ENCODE measurements around the gene STUB1.
A peak's percentile ranks its signal among the peaks of the same experiment; 100 is the strongest.

The STUB1 gene

GRCh38 chr16:645852-646678 lies 34.1 kb upstream of the STUB1 start:
- no peak for DNase-seq

GRCh38 chr16:646679-647172 lies 33.5 kb upstream of the STUB1 start:
- DNase-seq: no peak

- DNase-seq: no peak
Observed at GRCh38 chr16:647173-647902, 32.9 kb upstream of the STUB1 start.

- DNase-seq: no peak
Observed at GRCh38 chr16:648071-648780, 32.0 kb upstream of the STUB1 start.

- peak; percentile 96 for DNase-seq
Observed at GRCh38 chr16:648781-649589, 31.2 kb upstream of the STUB1 start, which contains the start of gene WDR90. TSS of gene WDR90 (plus strand) at chr16:649365. CDS start at chr16:649417, 52 bp downstream.

- no peak for DNase-seq
Observed at GRCh38 chr16:649631-650030, 30.6 kb upstream of the STUB1 start.

GRCh38 chr16:651844-652243 lies 28.4 kb upstream of the STUB1 start:
- DNase-seq: no peak

GRCh38 chr16:652454-653305 lies 27.5 kb upstream of the STUB1 start:
- no peak for DNase-seq

- no peak for DNase-seq
Observed at GRCh38 chr16:654034-654433, 26.2 kb upstream of the STUB1 start.

- DNase-seq: no peak
Observed at GRCh38 chr16:657487-657886, 22.7 kb upstream of the STUB1 start.

- no peak for DNase-seq
Observed at GRCh38 chr16:658679-659571, 21.3 kb upstream of the STUB1 start.

- DNase-seq: no peak
Observed at GRCh38 chr16:659618-660017, 20.6 kb upstream of the STUB1 start.

GRCh38 chr16:660132-660458 lies 20.1 kb upstream of the STUB1 start:
- no peak for DNase-seq

GRCh38 chr16:660459-661183 lies 19.6 kb upstream of the STUB1 start:
- peak; percentile 92 for DNase-seq

- no peak for DNase-seq
Observed at GRCh38 chr16:661184-661821, 18.9 kb upstream of the STUB1 start.

GRCh38 chr16:662095-662494 lies 18.1 kb upstream of the STUB1 start:
- DNase-seq: no peak

- no peak for DNase-seq
Observed at GRCh38 chr16:662597-662996, 17.6 kb upstream of the STUB1 start.

GRCh38 chr16:666572-666971 lies 13.6 kb upstream of the STUB1 start:
- no peak for DNase-seq

- no peak for DNase-seq
Observed at GRCh38 chr16:667113-667779, 13.0 kb upstream of the STUB1 start.

Data from eye (tissue), 1 donor.